Calu3 (cell line): ENCODE data around the gene PDHX. TPM values are rescaled to one million over a fixed set of nuclear protein-coding genes. Genes with fewer than 3 reads are reported as not detected.
"Not testable (repeated sequence)": the region's sequence is repeated elsewhere in the genome, so short reads cannot be mapped to it uniquely, and the experiment has no call there.

ENCODE experiments used
- BruUV-seq: library from RNA; stranded (reverse); fragments of 400-500 nt; replicated peaks from 2 replicates; lab custom pipeline; 2021; lab: Mats Ljungman, UMichigan
- CTCF ChIA-PET: fragments of 300-600 bp; sonication (Branson Sonifier 250); formaldehyde crosslinking; loops from one replicate; lab custom pipeline; 2022; ENCODE audit warnings: antibody characterized with exemption; lab: Charles Lee
- DNase-seq: peaks from one replicate; pipeline ENCODE4 v3.0.0; 2022
- H3K27ac Mint-ChIP-seq: one replicate; pipeline ENCODE4 v1.8.0; 2022; ENCODE audit warnings: mixed read lengths; ENCODE audit not compliant: unreplicated experiment
- H3K27me3 Mint-ChIP-seq: one replicate; pipeline ENCODE4 v1.8.0; 2022; ENCODE audit warnings: mixed read lengths; ENCODE audit not compliant: unreplicated experiment
- H3K36me3 Mint-ChIP-seq: one replicate; pipeline ENCODE4 v1.8.0; 2022; ENCODE audit warnings: mild to moderate bottlenecking, moderate library complexity, mixed read lengths; ENCODE audit not compliant: insufficient read depth, unreplicated experiment
- H3K4me1 Mint-ChIP-seq: one replicate; pipeline ENCODE4 v1.8.0; 2022; ENCODE audit warnings: mild to moderate bottlenecking, low read depth, mixed read lengths; ENCODE audit not compliant: unreplicated experiment
- H3K4me3 Mint-ChIP-seq: one replicate; pipeline ENCODE4 v1.8.0; 2022; ENCODE audit warnings: mild to moderate bottlenecking, low read depth, moderate library complexity, mixed read lengths; ENCODE audit not compliant: unreplicated experiment
- H3K9me3 Mint-ChIP-seq: one replicate; pipeline ENCODE4 v1.8.0; 2022; ENCODE audit warnings: low read depth, mixed read lengths; ENCODE audit not compliant: unreplicated experiment
- CTCF ChIP-seq: fragments of 200-600 bp; IDR thresholded peaks from one replicate; pipeline ENCODE4 v1.8.0; 2022; ENCODE audit warnings: antibody characterized with exemption; ENCODE audit not compliant: unreplicated experiment
- intact Hi-C: fragments of 100-400 bp; cut with micrococcal nuclease; formaldehyde crosslinking; loops from one replicate; pipeline ENCODE4 v1.10.0; 2022; ENCODE audit not compliant: unreplicated experiment
- total RNA-seq: library from RNA; stranded (reverse); gene quantifications from 2 replicates; pipeline ENCODE4 v1.2.3, GENCODE V29; 2022

Gene PDHX
- total RNA-seq, 1 experiment from 2014 or later, result 47.6 TPM

DNA sequence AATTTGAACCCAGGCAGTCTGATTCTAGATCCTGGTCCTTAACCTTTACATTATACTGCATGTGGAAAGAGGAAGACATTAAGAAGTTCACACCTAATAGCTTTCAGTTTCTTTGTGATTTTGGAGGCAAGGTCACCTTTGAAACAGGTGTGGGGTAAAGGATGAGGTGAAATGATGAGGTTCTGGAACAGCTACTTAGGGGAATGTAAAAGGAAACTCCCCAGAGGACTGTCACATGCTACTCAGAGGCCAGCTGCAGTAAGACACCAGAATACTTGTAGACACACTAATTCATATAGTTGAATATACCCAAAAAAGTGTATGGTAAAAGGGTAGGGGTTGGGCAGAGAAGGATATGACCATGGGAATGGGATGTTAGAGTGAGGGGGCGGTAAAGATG is 5.6 kb upstream of the PDHX start:
- CTCF ChIA-PET, result no interaction called here
- intact Hi-C loops, result no loop called here
- BruUV-seq, result no TSS peak
- H3K4me1 Mint-ChIP-seq, result no peaks in the 10 kb centered on the region
- H3K27ac Mint-ChIP-seq, result no peak overlapping the region
- peaks cover 8% of the 10 kb centered on the region for H3K36me3 Mint-ChIP-seq
- peaks cover 4% of the 10 kb centered on the region for H3K9me3 Mint-ChIP-seq
- no peak overlapping the region for H3K4me3 Mint-ChIP-seq
- H3K27me3 Mint-ChIP-seq, result no peaks in the 10 kb centered on the region
- TF ChIP-seq CTCF, result no peak
- DNase-seq, result no peak

- H3K9me3 Mint-ChIP-seq, result peaks cover 4% of the 10 kb centered on the region
- intact Hi-C loops, result no loop called here
- H3K36me3 Mint-ChIP-seq, result peaks cover 17% of the 10 kb centered on the region
- no peaks in the 10 kb centered on the region for H3K27me3 Mint-ChIP-seq
- BruUV-seq, result no TSS peak
- DNase-seq, result no peak
- CTCF ChIA-PET, result no interaction called here
- no peak overlapping the region for H3K27ac Mint-ChIP-seq
- no peak for TF ChIP-seq CTCF
- H3K4me3 Mint-ChIP-seq, result no peak overlapping the region
- no peaks in the 10 kb centered on the region for H3K4me1 Mint-ChIP-seq
Observed at GRCh38 chr11:34911676-34912075, 4.7 kb upstream of the PDHX start.

DNA sequence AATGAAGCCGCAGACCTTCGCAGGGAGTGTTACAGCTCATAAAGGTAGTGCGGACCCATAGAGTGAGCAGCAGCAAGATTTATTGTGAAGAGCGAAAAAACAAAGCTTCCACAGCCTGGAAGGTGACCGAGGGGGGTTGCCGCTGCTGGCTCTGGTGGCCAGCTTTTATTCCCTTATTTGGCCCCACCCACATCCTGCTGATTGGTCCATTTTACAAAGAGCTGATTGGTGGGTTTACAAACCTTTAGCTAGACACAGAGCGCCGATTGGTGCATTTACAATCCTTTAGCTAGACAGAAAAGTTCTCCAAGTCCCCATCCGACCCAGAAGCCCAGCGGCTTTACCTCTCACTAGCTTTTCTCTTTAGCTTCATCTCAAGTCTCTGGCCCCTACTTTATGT is 2.9 kb upstream of the PDHX start:
- BruUV-seq, intact Hi-C loops, H3K4me3 Mint-ChIP-seq, DNase-seq, CTCF ChIA-PET, H3K9me3 Mint-ChIP-seq, H3K27ac Mint-ChIP-seq, H3K27me3 Mint-ChIP-seq: not testable (repeated sequence)
- peaks cover 12% of the 10 kb centered on the region for H3K4me1 Mint-ChIP-seq
- peaks cover 32% of the 10 kb centered on the region for H3K36me3 Mint-ChIP-seq

DNA sequence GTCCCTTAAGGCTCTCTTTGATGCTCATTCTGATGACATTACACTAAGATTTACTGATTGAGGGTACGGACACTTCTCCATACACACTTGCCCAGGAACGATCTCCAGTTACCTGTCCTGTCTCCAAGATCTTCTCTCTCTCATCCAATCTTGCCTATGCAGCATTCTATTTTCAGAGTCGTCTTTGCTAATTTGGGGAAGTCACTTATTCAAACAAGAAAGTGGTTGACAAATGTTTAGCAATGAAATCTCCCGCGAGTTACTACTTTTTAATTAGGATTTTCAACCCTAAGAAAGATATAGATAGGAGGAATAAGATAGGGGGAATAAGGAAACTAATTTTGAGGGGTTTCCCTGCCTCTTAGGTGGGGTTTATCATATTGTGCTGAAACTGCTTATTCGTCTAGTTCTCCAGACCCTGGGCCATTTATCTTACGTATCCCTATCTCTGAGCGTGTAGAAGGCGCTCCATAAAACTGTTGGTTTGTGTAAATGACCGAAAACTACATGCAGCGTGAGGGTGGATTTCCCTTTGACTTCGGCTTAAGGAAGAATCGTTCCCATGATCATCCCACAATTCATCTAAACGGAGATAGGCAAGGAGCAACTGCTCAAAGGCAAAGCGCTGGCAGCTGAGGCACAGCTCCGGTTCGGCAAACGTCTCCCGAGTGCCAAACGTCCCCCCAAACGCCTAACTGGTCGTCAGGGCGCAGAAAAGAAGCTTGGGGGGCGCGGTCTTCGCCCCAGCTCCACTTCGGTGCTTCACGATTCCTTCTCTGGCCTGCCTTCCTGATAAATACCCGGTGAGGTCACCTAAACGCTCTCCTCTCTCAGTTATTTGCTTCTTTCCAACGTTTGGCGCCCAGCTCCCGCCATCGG is 1.0 kb upstream of the PDHX start:
- Mint-ChIP-seq H3K36me3 (peaks cover 32% of the 10 kb centered on the region), H3K4me3 (peak overlapping the region; percentile 98), H3K9me3 (peaks cover 4% of the 10 kb centered on the region), H3K27me3 (no peaks in the 10 kb centered on the region), H3K4me1 (peaks cover 12% of the 10 kb centered on the region), H3K27ac (peak overlapping the region; percentile 81)
- DNase-seq, result no peak
- intact Hi-C loops, result no loop called here
- no peak for TF ChIP-seq CTCF
- BruUV-seq, result TSS peak; percentile 54
- CTCF ChIA-PET, result interaction anchor here (0.6 to 1.4 kb wide), 3 partner anchors 9 to 276 kb away, joined by 3 read pairs; no protein-coding TSS in a partner anchor
